GM20000 (cell line): ENCODE results near the gene PIGQ.
A peak's percentile ranks its signal among the peaks of the same experiment; 100 is the strongest.

Experiments used
- DNase-seq: peaks from one replicate; pipeline ENCODE4 v3.0.0; 2012; ENCODE audit warnings: low spot score
- TF ChIP-seq, protein P1 (sequence below): IDR thresholded peaks from 2 replicates; pipeline ENCODE4 v1.5.1; 2012; ENCODE audit warnings: mild to moderate bottlenecking, control low read depth; ENCODE audit errors: extremely low read depth, missing control alignments

The PIGQ gene

DNA sequence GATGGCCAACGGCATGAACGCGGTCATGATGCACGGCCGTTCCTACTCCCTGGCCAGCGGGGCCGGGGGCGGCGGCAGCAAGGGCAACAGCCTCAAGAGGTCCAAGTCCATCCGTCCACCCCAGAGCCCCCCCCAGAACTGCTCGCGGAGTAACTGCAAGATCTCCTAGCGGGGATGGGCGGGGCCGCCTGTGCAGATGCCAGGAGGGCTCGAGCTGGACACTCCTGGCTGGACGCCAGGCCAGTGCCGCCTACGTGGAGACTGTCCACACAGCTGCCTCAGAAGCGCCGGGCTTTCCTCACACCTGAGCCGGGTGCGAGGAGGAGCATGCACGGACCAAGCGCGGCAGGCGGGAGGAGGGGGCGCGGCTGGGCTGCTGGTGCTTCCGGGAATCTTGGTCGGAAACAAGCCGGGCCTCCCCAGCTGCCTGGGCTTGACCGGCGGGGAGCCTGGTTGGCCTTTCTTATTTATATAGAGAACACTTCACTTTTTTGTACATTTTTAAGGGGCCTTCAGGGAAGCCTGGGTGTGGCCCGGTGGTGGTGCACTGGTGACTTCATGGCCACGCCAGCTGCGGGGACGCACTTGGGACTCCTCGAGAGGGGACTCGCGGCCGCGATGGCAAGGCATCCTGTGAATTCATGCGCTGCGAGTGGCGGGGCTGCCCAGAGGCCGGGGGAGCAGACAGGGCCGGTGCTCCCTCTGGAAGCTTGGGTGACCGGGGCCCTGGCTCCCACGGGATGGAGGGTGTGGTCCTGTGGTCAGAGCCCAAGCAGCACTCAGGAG, 57.9 kb downstream of the PIGQ start:
- no peak for DNase-seq
- TF ChIP-seq, protein P1, sequence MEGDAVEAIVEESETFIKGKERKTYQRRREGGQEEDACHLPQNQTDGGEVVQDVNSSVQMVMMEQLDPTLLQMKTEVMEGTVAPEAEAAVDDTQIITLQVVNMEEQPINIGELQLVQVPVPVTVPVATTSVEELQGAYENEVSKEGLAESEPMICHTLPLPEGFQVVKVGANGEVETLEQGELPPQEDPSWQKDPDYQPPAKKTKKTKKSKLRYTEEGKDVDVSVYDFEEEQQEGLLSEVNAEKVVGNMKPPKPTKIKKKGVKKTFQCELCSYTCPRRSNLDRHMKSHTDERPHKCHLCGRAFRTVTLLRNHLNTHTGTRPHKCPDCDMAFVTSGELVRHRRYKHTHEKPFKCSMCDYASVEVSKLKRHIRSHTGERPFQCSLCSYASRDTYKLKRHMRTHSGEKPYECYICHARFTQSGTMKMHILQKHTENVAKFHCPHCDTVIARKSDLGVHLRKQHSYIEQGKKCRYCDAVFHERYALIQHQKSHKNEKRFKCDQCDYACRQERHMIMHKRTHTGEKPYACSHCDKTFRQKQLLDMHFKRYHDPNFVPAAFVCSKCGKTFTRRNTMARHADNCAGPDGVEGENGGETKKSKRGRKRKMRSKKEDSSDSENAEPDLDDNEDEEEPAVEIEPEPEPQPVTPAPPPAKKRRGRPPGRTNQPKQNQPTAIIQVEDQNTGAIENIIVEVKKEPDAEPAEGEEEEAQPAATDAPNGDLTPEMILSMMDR: no peak

DNA sequence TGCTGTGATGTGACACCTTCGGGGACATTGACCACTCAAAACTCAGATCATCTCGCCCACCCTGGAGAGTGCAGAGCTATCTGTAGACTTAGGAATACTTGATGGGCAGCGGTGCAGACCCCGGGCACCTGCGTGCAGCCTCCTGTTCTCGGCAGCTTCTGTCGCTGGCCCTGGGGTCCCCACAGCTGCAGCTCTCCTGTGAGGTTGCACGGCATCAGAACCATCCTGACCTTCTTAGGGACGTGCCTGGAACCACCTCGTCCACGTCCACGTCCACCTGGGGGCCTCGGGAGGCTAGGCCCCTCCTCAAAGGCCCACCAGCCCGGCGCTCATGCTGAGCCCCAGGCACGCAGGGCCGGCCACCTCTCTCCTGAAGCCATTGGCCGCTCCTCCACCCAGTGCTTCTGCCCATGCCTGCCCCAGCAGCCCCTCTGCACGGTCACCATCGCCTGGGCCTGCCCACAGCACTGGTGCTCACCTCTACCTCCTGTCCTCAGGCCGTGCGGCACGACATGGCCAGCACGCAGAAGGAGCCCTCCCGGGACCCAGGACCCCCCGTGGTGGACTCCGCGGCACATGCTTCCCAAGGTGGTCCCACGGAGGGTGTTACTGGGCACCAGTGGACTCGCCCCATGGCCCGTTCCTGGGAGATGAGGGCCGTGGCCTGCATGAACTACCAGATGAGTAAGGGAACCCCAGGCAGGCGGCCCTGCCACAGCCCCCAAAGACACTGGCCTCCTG, 58.7 kb downstream of the PIGQ start:
- TF ChIP-seq, protein P1: no peak

DNA sequence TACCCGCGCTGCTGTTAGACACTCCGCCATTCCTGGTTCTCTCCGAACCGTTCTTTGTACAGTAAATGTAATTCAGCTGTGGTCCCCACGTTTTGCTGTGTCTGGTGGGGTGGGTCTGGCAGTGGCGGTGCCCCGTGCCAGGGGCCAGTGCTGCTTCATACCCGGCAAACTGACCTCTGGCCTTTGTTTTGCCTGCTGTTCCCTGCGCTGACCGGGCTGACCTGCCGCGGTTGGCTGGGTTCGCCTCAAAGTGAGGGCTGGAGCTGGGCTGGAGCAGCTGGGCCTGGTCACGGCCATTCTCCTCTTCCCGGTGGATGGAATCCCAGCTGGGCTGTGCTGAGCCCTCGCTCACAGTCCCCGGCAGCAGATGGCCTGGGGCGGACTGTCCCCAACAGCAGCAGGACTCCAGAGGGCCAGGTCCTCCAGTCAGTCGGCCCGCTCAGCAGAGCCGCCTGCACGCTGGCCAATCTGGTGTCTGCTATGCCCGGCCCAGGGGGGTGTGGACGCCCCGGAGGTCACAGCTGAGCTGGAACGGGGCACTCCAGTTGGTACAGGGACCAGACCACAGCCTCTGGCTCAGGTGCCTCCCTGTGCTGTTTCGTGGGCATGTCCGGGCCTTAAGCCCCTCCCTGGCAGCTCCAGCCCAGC, 59.5 kb downstream of the PIGQ start:
- TF ChIP-seq, protein P1: no peak

More for the DNA sequence above, 58.7 kb downstream of the PIGQ start:
- no peak for DNase-seq

DNA sequence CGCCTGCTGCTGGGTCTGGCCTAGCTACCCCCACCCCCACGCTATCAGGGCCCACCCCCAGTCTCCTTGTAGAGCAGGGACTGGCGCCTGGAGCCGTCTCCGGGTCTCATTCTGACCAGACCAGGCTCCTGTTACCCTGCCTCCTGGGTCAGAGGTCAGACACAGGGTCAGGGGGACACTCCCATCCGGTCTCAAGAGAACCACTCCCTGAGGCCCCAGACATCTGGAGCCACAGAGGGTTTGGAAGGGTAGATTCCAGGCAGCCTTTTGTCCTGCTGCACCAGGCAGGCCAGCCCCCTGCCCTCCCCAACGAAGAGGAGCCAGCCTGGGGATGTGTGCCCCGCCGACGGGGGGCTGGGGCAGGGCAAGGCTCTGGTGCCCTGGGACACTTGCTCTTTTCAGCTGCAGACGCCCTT, 60.1 kb downstream of the PIGQ start:
- TF ChIP-seq, protein P1: no peak
- DNase-seq: no peak

More for the DNA sequence above, 59.5 kb downstream of the PIGQ start:
- DNase-seq: no peak

- DNase-seq: no peak
- TF ChIP-seq, protein P1: no peak
Measured at GRCh38 chr16:630249-630814, 60.6 kb downstream of the PIGQ start.

GRCh38 chr16:630815-631405, 61.1 kb downstream of the PIGQ start, which contains the start of gene WFIKKN1:
Gene WFIKKN1, plus strand, starts transcription at chr16:630985. Its CDS starts 269 bp downstream, at chr16:631254.
- DNase-seq: peak; percentile 26
- TF ChIP-seq, protein P1: no peak
